ENCODE measurements around the gene FNDC3A.

Gene FNDC3A

GRCh38 chr13:49247643-49248621 lies 272.2 kb downstream of the FNDC3A start, which contains the start of gene CDADC1:
CDADC1 (plus strand) TSS chr13:49247925; CDS start chr13:49248038, 113 bp downstream.
- DNase-seq = peak; percentile 52 to 97 (median 92)

GRCh38 chr13:49248622-49249002 lies 272.9 kb downstream of the FNDC3A start:
- peak in 4 of 51 donors; percentile 30 to 62 (median 34) for DNase-seq

- DNase-seq = no peak
Observed at GRCh38 chr13:49251326-49251725, 275.6 kb downstream of the FNDC3A start.

GRCh38 chr13:49253310-49253709 lies 277.6 kb downstream of the FNDC3A start:
- DNase-seq = no peak

GRCh38 chr13:49254007-49254406 lies 278.3 kb downstream of the FNDC3A start:
- DNase-seq = no peak

- no peak for DNase-seq
Observed at GRCh38 chr13:49256841-49257240, 281.1 kb downstream of the FNDC3A start.

GRCh38 chr13:49258089-49258796 lies 282.5 kb downstream of the FNDC3A start:
- no peak for DNase-seq
